Peyer's patch (tissue), 4 donors: Measurements from ENCODE around the gene ADAM12.

Experiments used
- POLR2A ChIP-seq, 2 donors: fragments of 450-650 bp; IDR thresholded peaks; one replicate each; pipeline ENCODE4 v1.5.1; 2017; ENCODE audit warnings: antibody characterized with exemption in 2 of 2, mild to moderate bottlenecking in 2 of 2, moderate library complexity in 2 of 2
- TF ChIP-seq, protein P1 (sequence below), 6 experiments: fragments of 450-650 bp in 4 of 6; fragments of 200-600 bp in 2 of 6; sonication (generic) in 1 of 6; IDR thresholded peaks; one replicate each; pipeline ENCODE4 v1.5.1; 2017 to 2019; ENCODE audit warnings: antibody characterized with exemption in 6 of 6, mild to moderate bottlenecking in 3 of 6, moderate library complexity in 1 of 6

DNA sequence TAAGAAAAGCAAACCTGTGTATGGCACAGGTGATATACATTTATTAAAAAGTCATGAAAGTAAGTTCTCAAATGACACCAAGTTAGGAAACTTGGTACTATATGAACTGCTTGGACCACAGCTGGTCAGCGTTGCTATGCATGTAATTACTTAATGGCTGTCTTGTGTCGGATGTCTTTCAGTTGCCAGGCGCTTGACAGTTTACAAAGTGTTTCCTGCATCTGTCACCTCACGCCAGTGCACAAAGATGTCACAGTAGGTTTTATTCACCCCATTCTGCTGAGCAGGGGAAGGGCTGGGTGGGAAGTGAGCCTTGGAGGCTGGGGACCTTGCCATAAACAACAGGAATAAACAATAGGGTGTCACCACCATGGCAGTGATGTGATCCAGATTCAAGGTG, 35.8 kb downstream of the ADAM12 start:
- no peak for TF ChIP-seq POLR2A (IDR thresholded peaks at IDR 0.05)
- TF ChIP-seq, protein P1, sequence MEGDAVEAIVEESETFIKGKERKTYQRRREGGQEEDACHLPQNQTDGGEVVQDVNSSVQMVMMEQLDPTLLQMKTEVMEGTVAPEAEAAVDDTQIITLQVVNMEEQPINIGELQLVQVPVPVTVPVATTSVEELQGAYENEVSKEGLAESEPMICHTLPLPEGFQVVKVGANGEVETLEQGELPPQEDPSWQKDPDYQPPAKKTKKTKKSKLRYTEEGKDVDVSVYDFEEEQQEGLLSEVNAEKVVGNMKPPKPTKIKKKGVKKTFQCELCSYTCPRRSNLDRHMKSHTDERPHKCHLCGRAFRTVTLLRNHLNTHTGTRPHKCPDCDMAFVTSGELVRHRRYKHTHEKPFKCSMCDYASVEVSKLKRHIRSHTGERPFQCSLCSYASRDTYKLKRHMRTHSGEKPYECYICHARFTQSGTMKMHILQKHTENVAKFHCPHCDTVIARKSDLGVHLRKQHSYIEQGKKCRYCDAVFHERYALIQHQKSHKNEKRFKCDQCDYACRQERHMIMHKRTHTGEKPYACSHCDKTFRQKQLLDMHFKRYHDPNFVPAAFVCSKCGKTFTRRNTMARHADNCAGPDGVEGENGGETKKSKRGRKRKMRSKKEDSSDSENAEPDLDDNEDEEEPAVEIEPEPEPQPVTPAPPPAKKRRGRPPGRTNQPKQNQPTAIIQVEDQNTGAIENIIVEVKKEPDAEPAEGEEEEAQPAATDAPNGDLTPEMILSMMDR (IDR thresholded peaks at IDR 0.05): no peak
